ENCODE measurements around the gene PCDHA8.
"Not testable (repeated sequence)": the region's sequence is repeated elsewhere in the genome, so short reads cannot be mapped to it uniquely, and the experiment has no call there.

DNA sequence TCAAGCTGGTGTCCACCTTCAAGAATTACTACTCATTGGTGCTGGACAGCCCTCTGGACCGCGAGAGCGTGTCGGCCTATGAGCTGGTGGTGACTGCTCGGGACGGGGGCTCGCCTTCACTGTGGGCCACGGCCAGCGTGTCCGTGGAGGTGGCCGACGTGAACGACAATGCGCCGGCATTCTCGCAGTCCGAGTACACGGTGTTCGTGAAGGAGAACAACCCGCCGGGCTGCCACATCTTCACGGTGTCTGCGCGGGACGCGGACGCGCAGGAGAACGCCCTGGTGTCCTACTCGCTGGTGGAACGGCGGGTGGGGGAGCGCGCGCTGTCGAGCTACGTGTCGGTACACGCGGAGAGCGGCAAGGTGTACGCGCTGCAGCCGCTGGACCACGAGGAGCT lies 38.6 kb upstream of the PCDHA8 start:
- TF ChIP-seq, protein P1, sequence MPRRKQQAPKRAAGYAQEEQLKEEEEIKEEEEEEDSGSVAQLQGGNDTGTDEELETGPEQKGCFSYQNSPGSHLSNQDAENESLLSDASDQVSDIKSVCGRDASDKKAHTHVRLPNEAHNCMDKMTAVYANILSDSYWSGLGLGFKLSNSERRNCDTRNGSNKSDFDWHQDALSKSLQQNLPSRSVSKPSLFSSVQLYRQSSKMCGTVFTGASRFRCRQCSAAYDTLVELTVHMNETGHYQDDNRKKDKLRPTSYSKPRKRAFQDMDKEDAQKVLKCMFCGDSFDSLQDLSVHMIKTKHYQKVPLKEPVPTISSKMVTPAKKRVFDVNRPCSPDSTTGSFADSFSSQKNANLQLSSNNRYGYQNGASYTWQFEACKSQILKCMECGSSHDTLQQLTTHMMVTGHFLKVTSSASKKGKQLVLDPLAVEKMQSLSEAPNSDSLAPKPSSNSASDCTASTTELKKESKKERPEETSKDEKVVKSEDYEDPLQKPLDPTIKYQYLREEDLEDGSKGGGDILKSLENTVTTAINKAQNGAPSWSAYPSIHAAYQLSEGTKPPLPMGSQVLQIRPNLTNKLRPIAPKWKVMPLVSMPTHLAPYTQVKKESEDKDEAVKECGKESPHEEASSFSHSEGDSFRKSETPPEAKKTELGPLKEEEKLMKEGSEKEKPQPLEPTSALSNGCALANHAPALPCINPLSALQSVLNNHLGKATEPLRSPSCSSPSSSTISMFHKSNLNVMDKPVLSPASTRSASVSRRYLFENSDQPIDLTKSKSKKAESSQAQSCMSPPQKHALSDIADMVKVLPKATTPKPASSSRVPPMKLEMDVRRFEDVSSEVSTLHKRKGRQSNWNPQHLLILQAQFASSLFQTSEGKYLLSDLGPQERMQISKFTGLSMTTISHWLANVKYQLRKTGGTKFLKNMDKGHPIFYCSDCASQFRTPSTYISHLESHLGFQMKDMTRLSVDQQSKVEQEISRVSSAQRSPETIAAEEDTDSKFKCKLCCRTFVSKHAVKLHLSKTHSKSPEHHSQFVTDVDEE (CRISPR knock-in tag; IDR thresholded peaks at IDR 0.05), result not testable (repeated sequence)
- TF ChIP-seq, protein P2, sequence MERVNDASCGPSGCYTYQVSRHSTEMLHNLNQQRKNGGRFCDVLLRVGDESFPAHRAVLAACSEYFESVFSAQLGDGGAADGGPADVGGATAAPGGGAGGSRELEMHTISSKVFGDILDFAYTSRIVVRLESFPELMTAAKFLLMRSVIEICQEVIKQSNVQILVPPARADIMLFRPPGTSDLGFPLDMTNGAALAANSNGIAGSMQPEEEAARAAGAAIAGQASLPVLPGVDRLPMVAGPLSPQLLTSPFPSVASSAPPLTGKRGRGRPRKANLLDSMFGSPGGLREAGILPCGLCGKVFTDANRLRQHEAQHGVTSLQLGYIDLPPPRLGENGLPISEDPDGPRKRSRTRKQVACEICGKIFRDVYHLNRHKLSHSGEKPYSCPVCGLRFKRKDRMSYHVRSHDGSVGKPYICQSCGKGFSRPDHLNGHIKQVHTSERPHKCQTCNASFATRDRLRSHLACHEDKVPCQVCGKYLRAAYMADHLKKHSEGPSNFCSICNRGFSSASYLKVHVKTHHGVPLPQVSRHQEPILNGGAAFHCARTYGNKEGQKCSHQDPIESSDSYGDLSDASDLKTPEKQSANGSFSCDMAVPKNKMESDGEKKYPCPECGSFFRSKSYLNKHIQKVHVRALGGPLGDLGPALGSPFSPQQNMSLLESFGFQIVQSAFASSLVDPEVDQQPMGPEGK (CRISPR knock-in tag; IDR thresholded peaks at IDR 0.05; ENCODE audit: borderline replicate concordance), result not testable (repeated sequence)
- TF ChIP-seq, protein P3, sequence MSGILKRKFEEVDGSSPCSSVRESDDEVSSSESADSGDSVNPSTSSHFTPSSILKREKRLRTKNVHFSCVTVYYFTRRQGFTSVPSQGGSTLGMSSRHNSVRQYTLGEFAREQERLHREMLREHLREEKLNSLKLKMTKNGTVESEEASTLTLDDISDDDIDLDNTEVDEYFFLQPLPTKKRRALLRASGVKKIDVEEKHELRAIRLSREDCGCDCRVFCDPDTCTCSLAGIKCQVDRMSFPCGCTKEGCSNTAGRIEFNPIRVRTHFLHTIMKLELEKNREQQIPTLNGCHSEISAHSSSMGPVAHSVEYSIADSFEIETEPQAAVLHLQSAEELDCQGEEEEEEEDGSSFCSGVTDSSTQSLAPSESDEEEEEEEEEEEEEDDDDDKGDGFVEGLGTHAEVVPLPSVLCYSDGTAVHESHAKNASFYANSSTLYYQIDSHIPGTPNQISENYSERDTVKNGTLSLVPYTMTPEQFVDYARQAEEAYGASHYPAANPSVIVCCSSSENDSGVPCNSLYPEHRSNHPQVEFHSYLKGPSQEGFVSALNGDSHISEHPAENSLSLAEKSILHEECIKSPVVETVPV (CRISPR knock-in tag; IDR thresholded peaks at IDR 0.05), result not testable (repeated sequence)

Measured in SK-N-SH treated with all-trans-retinoic acid at 6 μM for 48 hours (cell line).